Fibroblast of lung (primary cell): ENCODE results near the gene ZNF622. TPM values are rescaled to one million over a fixed set of nuclear protein-coding genes. Genes with fewer than 3 reads are reported as not detected.

Experiments used
- DNase-seq, 2 donors: peaks; one replicate each; pipeline versions ENCODE4 v3.0.0 to v3.0.0-alpha.2; 2010; ENCODE audit warnings: low read depth in 2 of 2
- H2AFZ ChIP-seq: 2 replicates; pipeline ENCODE4 v1.5.1; 2012; ENCODE audit warnings: low read length, control low read depth, inconsistent platforms
- H3K27ac ChIP-seq: 2 replicates; pipeline ENCODE4 v1.5.1; 2011; ENCODE audit warnings: low read length, control low read depth; ENCODE audit not compliant: insufficient read depth
- H3K27me3 ChIP-seq: 2 replicates; pipeline ENCODE4 v1.5.1; 2011; ENCODE audit warnings: mild to moderate bottlenecking, low read length; ENCODE audit not compliant: control insufficient read depth, insufficient read depth
- H3K36me3 ChIP-seq: 2 replicates; pipeline ENCODE4 v1.5.1; 2011; ENCODE audit warnings: low read length; ENCODE audit not compliant: control insufficient read depth, insufficient read depth
- H3K4me1 ChIP-seq: 2 replicates; pipeline ENCODE4 v1.5.1; 2011; ENCODE audit warnings: low read length; ENCODE audit not compliant: control insufficient read depth, insufficient read depth; ENCODE audit errors: extremely low read depth
- H3K4me2 ChIP-seq: 2 replicates; pipeline ENCODE4 v1.5.1; 2011; ENCODE audit warnings: low read length, control low read depth; ENCODE audit not compliant: insufficient read depth; ENCODE audit errors: extremely low read depth
- H3K4me3 ChIP-seq, 4 experiments: fragments of 200-600 bp in 1 of 4; sonication (generic) in 1 of 4; replicated peaks in 1 of 4; 2 replicates each; pipeline ENCODE4 v1.5.1; 2011 to 2016; ENCODE audit warnings: low read length in 4 of 4, low read depth in 3 of 4, mild to moderate bottlenecking in 3 of 4, control low read depth in 2 of 4, inconsistent platforms in 1 of 4, mixed read lengths in 1 of 4; ENCODE audit not compliant: insufficient read depth in 1 of 4; ENCODE audit errors: control extremely low read depth in 1 of 4
- H3K79me2 ChIP-seq: 2 replicates; pipeline ENCODE4 v1.5.1; 2012; ENCODE audit warnings: mild to moderate bottlenecking, low read length, inconsistent platforms; ENCODE audit not compliant: control insufficient read depth, insufficient read depth
- H3K9ac ChIP-seq: 2 replicates; pipeline ENCODE4 v1.5.1; 2011; ENCODE audit warnings: mild to moderate bottlenecking, low read length, control low read depth; ENCODE audit not compliant: insufficient read depth
- H3K9me3 ChIP-seq: 2 replicates; pipeline ENCODE4 v1.5.1; 2012; ENCODE audit warnings: low read depth, low read length; ENCODE audit not compliant: control insufficient read depth, insufficient read depth
- H4K20me1 ChIP-seq: 2 replicates; pipeline ENCODE4 v1.5.1; 2011; ENCODE audit warnings: low read length; ENCODE audit not compliant: control insufficient read depth, insufficient read depth; ENCODE audit errors: extremely low read depth
- EZH2 ChIP-seq: IDR thresholded peaks from 2 replicates; pipeline ENCODE4 v1.5.1; 2012; ENCODE audit warnings: low read length, control low read depth, mild to moderate bottlenecking; ENCODE audit errors: missing control alignments
- polyA plus RNA-seq, 2 donors: library from polyadenylated mRNA; depleted of rRNA in 1 of 2; stranded (reverse) in 1 of 2; unstranded in 1 of 2; fragments of >200 nt; gene quantifications; 2 replicates each; pipeline ENCODE4 v1.2.1, GENCODE V29; 2011 to 2012; ENCODE audit warnings: missing spikeins in 1 of 2
- total RNA-seq: library from RNA; depleted of rRNA; stranded (reverse); fragments of >200 nt; gene quantifications from 2 replicates; pipeline ENCODE4 v1.2.1, GENCODE V29; 2014
- TF ChIP-seq, protein P1 (sequence below), 2 donors: IDR thresholded peaks in 1 of 2; conservative IDR thresholded peaks in 1 of 2; 1 replicate in 1 of 2; 2 replicates in 1 of 2; pipeline ENCODE4 v1.5.1; 2011 to 2012; ENCODE audit warnings: low read length in 2 of 2, control low read depth in 1 of 2, inconsistent platforms in 1 of 2, low read depth in 1 of 2, mild to moderate bottlenecking in 1 of 2

Gene ZNF622
- total and polyA plus RNA-seq, 2 donors (not counting 1 experiment from before 2014, with no cell fraction given): 27.5 to 45.4 TPM

DNA sequence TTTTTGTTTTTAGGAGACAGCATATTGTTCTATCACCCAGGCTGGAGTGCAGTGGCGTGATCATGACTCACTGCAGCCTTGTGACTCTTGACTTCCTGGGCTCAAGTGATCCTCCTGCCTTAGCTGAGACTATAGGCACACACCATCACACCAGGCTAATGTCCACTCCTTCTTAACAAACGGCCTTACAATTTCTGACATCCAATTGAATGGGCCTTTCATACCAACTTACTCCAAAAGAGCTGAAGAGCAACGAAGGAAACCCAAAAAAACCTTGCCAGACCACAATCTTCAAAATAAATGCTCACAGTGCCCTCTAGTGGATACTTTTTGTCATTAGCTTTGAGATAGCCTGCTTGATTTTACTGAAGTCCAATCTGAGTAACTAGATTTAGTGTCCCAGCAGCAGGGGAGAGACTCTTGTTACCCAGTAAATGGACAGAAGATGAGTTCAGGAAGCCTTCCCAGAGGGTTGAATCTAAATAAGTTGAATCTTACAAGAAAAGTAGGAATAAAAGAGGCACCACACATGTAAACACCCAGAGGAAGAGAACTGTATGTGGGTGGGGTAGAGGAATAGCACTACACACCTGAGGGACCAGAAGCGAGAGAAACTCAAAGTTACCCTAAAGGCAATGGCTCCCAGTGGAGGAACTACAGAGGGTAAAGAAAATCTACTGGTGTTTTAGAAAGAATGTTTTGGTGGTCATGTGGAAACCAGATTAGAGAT lies 9.3 kb downstream of the ZNF622 start:
- Histone ChIP-seq H3K9ac (no peak overlapping the region), H3K4me1 (peaks cover 10% of the 10 kb centered on the region), H3K9me3 (no peaks in the 10 kb centered on the region), H2AFZ (peak overlapping the region; percentile 31), H3K79me2 (peaks cover 39% of the 10 kb centered on the region), H3K4me3 (no peak overlapping the region), H4K20me1 (no peaks in the 10 kb centered on the region), H3K36me3 (peaks cover 15% of the 10 kb centered on the region), H3K27ac (peak overlapping the region; percentile 78), H3K4me2 (peak overlapping the region; percentile 56), H3K27me3 (no peaks in the 10 kb centered on the region)
- TF ChIP-seq, protein P1, sequence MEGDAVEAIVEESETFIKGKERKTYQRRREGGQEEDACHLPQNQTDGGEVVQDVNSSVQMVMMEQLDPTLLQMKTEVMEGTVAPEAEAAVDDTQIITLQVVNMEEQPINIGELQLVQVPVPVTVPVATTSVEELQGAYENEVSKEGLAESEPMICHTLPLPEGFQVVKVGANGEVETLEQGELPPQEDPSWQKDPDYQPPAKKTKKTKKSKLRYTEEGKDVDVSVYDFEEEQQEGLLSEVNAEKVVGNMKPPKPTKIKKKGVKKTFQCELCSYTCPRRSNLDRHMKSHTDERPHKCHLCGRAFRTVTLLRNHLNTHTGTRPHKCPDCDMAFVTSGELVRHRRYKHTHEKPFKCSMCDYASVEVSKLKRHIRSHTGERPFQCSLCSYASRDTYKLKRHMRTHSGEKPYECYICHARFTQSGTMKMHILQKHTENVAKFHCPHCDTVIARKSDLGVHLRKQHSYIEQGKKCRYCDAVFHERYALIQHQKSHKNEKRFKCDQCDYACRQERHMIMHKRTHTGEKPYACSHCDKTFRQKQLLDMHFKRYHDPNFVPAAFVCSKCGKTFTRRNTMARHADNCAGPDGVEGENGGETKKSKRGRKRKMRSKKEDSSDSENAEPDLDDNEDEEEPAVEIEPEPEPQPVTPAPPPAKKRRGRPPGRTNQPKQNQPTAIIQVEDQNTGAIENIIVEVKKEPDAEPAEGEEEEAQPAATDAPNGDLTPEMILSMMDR (conservative IDR thresholded peaks at IDR 0.05 in 1 of 2, IDR thresholded peaks at IDR 0.05 in 1 of 2; ENCODE audit: low read depth in 1 of 2, low read length in 2 of 2): peak; percentile 58 to 61
- no peak for TF ChIP-seq EZH2
- DNase-seq: peak; percentile 77 to 84

DNA sequence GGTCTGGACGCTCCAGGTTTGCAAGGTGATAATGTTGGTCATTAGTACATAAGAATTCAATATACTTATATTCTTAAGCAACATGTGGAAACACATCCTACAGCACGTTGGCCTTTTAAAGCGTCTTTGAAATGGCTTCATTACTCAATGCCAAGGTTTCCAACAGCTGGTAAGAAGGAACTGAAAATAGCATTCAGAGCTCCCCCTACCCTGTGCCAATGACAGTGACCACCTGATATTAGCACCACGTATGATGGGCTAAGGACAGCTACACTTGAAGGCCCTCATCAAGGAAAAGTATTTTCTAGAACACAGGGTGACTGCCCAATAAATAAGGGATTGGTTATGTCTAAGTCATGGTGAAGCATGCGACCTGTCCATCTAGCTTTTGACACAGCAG lies 9.9 kb downstream of the ZNF622 start:
- peak overlapping the region; percentile 78 for H3K27ac ChIP-seq
- H3K79me2 ChIP-seq: peaks cover 36% of the 10 kb centered on the region
- H3K9me3 ChIP-seq: no peaks in the 10 kb centered on the region
- H3K9ac ChIP-seq: no peak overlapping the region
- H3K27me3 ChIP-seq: no peaks in the 10 kb centered on the region
- no peaks in the 10 kb centered on the region for H4K20me1 ChIP-seq
- peaks cover 9% of the 10 kb centered on the region for H3K4me1 ChIP-seq
- no peak overlapping the region for H3K4me3 ChIP-seq
- H2AFZ ChIP-seq: no peak overlapping the region
- TF ChIP-seq, protein P1 (conservative IDR thresholded peaks at IDR 0.05 in 1 of 2, IDR thresholded peaks at IDR 0.05 in 1 of 2; ENCODE audit: low read depth in 1 of 2, low read length in 2 of 2): no peak
- TF ChIP-seq EZH2: no peak
- no peak for DNase-seq
- H3K36me3 ChIP-seq: peaks cover 15% of the 10 kb centered on the region
- H3K4me2 ChIP-seq: peak overlapping the region; percentile 56

DNA sequence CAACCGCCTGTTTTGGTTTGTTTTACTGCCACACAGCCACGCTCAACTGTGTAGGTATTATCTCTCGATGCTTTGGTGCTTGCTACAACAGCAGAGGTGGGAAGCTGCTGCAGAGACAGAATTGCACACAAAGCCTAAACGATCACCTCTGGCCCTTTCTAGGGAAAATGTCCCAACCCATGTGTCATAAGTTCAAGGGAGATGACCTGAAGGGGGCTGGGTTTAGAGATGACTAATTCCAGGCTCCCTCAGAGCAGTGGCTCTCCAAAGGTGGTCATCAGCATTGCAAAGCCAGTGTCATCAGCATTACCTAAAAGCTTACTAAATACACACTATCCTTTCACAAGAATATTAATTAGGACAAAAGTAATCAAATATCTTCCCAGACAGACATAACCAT lies 10.9 kb downstream of the ZNF622 start:
- Histone ChIP-seq H2AFZ (no peak overlapping the region), H3K79me2 (peaks cover 29% of the 10 kb centered on the region), H3K4me1 (peaks cover 9% of the 10 kb centered on the region), H3K27ac (no peak overlapping the region), H3K4me2 (no peak overlapping the region), H4K20me1 (no peaks in the 10 kb centered on the region), H3K36me3 (peaks cover 15% of the 10 kb centered on the region), H3K4me3 (no peak overlapping the region), H3K9me3 (no peaks in the 10 kb centered on the region), H3K27me3 (no peaks in the 10 kb centered on the region), H3K9ac (no peak overlapping the region)
- DNase-seq: no peak
- no peak for TF ChIP-seq EZH2
- TF ChIP-seq, protein P1 (conservative IDR thresholded peaks at IDR 0.05 in 1 of 2, IDR thresholded peaks at IDR 0.05 in 1 of 2; ENCODE audit: low read depth in 1 of 2, low read length in 2 of 2): no peak
